Adipocyte (in vitro differentiated cells): Measurements from ENCODE around the gene PTRH1.
A peak's percentile ranks its signal among the peaks of the same experiment; 100 is the strongest.

Experiments
- DNase-seq: peaks from one replicate; pipeline ENCODE4 v3.0.0-alpha.2; 2015; ENCODE audit warnings: low read depth
- H3K27me3 ChIP-seq: replicated peaks from 2 replicates; pipeline ENCODE4 v1.7.0; 2013; ENCODE audit warnings: mild to moderate bottlenecking, low read length, moderate library complexity; ENCODE audit not compliant: control insufficient read depth, insufficient read depth
- H3K36me3 ChIP-seq: 2 replicates; pipeline ENCODE4 v1.7.0; 2013; ENCODE audit warnings: low read length, mild to moderate bottlenecking, moderate library complexity; ENCODE audit not compliant: control insufficient read depth, insufficient read depth, severe bottlenecking
- H3K4me1 ChIP-seq: 2 replicates; pipeline ENCODE4 v1.7.0; 2013; ENCODE audit warnings: mild to moderate bottlenecking, low read length, moderate library complexity; ENCODE audit not compliant: control insufficient read depth, insufficient read depth
- H3K4me3 ChIP-seq: 2 replicates; pipeline ENCODE4 v1.7.0; 2013; ENCODE audit warnings: mild to moderate bottlenecking, low read length, moderate library complexity
- H3K9ac ChIP-seq: 2 replicates; pipeline ENCODE4 v1.7.0; 2013; ENCODE audit warnings: mild to moderate bottlenecking, low read length, moderate library complexity
- H3K9me3 ChIP-seq: 2 replicates; pipeline ENCODE4 v1.7.0; 2013; ENCODE audit warnings: mild to moderate bottlenecking, low read length, moderate library complexity; ENCODE audit not compliant: control insufficient read depth

Gene PTRH1

GRCh38 chr9:127700594-127701255, 14.7 kb downstream of the PTRH1 start:
- H3K27me3 ChIP-seq = no peaks in the 10 kb centered on the region
- no peak for DNase-seq
- no peak overlapping the region for H3K4me3 ChIP-seq
- H3K36me3 ChIP-seq = no peaks in the 10 kb centered on the region
- H3K4me1 ChIP-seq = peaks cover 9% of the 10 kb centered on the region
- H3K9me3 ChIP-seq = no peaks in the 10 kb centered on the region
- no peak overlapping the region for H3K9ac ChIP-seq

DNA sequence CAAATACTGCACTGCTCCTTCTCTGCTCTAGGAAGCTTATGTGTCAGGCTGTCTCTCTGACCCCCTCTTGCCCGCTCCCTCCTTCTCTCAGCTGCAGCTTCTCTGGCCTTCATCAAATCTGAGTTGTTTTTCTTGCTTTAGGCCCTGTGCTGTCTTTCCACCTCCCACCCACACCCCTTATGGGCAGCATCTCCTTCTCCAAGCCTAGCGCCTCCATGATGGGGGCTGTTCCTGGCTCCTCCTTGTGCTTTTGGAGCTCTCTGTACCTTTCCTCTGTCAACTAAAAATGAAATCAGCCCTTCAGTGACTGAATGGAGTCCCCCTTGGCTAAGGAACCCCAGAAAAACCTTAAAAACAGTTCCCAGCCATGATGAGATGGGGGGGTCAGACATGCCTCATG, 15.3 kb downstream of the PTRH1 start:
- Histone ChIP-seq H3K9me3 (no peaks in the 10 kb centered on the region), H3K36me3 (no peaks in the 10 kb centered on the region), H3K9ac (no peak overlapping the region), H3K4me3 (no peak overlapping the region), H3K4me1 (peaks cover 15% of the 10 kb centered on the region), H3K27me3 (no peaks in the 10 kb centered on the region)
- DNase-seq = no peak

DNA sequence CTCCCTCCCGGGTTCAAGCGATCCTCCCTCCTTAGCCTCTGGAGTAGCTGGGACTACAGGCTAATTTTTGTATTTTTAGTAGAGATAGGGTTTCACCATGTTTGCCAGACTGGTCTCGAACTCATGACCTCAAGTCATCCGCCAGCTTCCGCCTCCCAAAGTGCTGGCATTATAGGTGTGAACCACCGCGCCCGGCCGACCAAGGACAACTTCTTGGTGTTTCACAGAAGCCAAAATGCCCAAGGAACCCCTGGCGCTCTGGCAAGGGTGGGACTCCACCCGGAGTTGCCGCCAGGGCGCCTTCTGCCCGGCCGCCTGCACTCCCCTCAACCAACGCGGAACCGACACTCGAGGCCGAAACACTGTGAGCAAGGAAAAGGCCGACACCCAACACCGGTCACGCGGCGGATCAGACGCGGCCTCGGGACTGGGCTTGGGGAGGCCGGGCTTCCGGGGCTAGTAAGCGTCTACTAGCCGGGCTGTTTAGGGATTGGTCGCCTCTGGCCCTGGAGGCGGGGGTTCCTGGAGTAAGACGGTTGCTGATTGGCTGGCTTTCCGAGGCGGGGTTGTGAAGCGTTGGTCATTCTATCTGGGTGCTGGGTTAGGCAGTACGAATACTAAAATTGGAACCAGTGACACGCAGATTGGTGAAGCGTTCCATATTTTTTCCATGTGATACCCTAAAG, 16.3 kb downstream of the PTRH1 start:
- Histone ChIP-seq H3K36me3 (no peaks in the 10 kb centered on the region), H3K4me3 (peak overlapping the region; percentile 74), H3K27me3 (no peaks in the 10 kb centered on the region), H3K9ac (peak overlapping the region; percentile 84), H3K9me3 (no peaks in the 10 kb centered on the region), H3K4me1 (peaks cover 18% of the 10 kb centered on the region)
- DNase-seq = peak; percentile 93

DNA sequence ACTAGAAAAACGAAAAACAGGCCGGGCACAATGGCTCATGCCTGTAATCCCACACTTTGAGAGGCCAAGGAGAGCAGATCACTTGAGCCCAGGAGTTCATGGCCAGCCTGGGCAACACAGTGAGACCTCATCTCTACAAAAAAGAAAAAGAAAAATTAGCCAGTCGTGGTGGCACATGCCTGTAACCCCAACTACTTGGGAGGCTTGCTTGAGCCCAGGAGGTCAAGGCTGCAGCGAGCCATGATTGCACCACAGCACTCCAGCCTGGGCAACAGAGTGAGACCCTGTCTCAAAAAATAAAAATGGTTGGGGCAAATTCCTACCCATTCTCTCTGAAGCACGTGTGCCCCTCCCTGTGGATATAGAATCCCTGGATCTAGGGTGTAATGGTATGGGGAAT, 17.1 kb downstream of the PTRH1 start:
- DNase-seq = no peak
- peaks cover 18% of the 10 kb centered on the region for H3K4me1 ChIP-seq
- no peak overlapping the region for H3K9ac ChIP-seq
- no peak overlapping the region for H3K4me3 ChIP-seq
- no peaks in the 10 kb centered on the region for H3K27me3 ChIP-seq
- no peaks in the 10 kb centered on the region for H3K9me3 ChIP-seq
- peaks cover under 1% of the 10 kb centered on the region for H3K36me3 ChIP-seq

DNA sequence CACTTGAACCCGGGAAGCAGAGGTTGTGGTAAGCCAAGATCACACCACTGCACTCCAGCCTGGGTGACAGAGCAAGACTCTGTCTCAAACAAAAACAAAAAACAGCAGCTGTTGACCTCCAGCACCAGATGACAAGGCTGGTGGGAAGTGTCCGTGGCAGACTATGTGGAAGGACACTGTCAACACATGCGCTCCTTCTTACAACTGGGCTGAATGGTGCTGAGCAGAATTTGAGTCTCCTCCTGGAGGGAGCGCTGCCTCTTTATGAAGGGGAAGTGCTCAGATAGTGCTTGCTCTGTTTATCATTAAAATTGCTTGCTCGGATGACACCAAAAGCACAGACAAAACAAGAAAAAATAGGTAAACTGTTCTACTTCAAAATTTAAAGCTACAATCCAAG, 17.9 kb downstream of the PTRH1 start:
- H3K27me3 ChIP-seq = no peaks in the 10 kb centered on the region

GRCh38 chr9:127694890-127695720, 20.4 kb downstream of the PTRH1 start:
- Histone ChIP-seq H3K36me3 (peaks cover 27% of the 10 kb centered on the region), H3K4me1 (peaks cover 18% of the 10 kb centered on the region), H3K4me3 (no peak overlapping the region), H3K27me3 (no peaks in the 10 kb centered on the region), H3K9me3 (no peaks in the 10 kb centered on the region), H3K9ac (no peak overlapping the region)
- DNase-seq = peak; percentile 69

More for the DNA sequence above, 17.9 kb downstream of the PTRH1 start:
- Histone ChIP-seq H3K9ac (no peak overlapping the region), H3K4me3 (no peak overlapping the region), H3K36me3 (peaks cover 5% of the 10 kb centered on the region), H3K9me3 (no peaks in the 10 kb centered on the region), H3K4me1 (peaks cover 18% of the 10 kb centered on the region)
- DNase-seq = no peak

DNA sequence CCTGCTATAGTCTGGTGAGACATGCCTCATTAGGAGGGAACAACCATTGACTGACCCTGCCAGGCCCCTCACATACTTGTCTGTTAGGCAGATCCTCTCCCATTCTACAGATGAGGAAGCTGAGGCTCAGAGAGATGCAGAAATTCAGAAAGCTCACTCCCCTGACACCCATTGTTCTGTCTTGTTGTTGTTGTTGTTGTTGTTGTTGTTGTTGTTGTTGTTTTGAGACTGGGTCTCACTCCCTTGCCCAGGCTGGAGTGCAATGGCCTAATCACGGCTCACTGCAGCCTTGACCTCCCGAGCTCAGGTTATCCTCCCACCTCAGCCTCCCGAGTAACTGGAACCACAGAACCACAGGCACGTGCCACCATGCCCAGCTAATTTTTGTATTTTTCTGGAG, 21.8 kb downstream of the PTRH1 start:
- Histone ChIP-seq H3K27me3 (no peaks in the 10 kb centered on the region), H3K4me1 (peaks cover 10% of the 10 kb centered on the region), H3K36me3 (peaks cover 40% of the 10 kb centered on the region), H3K9me3 (no peaks in the 10 kb centered on the region), H3K4me3 (no peak overlapping the region), H3K9ac (no peak overlapping the region)
- no peak for DNase-seq

GRCh38 chr9:127693143-127693542, 22.3 kb downstream of the PTRH1 start:
- DNase-seq = no peak

GRCh38 chr9:127692071-127692470, 23.4 kb downstream of the PTRH1 start:
- Histone ChIP-seq H3K36me3 (peaks cover 56% of the 10 kb centered on the region), H3K9me3 (no peaks in the 10 kb centered on the region), H3K9ac (no peak overlapping the region), H3K27me3 (no peaks in the 10 kb centered on the region), H3K4me1 (peaks cover 9% of the 10 kb centered on the region), H3K4me3 (no peak overlapping the region)
- no peak for DNase-seq

More at GRCh38 chr9:127693143-127693542, 22.3 kb downstream of the PTRH1 start:
- Histone ChIP-seq H3K36me3 (peaks cover 45% of the 10 kb centered on the region), H3K27me3 (no peaks in the 10 kb centered on the region), H3K9me3 (no peaks in the 10 kb centered on the region), H3K4me3 (no peak overlapping the region), H3K9ac (no peak overlapping the region), H3K4me1 (peaks cover 9% of the 10 kb centered on the region)

DNA sequence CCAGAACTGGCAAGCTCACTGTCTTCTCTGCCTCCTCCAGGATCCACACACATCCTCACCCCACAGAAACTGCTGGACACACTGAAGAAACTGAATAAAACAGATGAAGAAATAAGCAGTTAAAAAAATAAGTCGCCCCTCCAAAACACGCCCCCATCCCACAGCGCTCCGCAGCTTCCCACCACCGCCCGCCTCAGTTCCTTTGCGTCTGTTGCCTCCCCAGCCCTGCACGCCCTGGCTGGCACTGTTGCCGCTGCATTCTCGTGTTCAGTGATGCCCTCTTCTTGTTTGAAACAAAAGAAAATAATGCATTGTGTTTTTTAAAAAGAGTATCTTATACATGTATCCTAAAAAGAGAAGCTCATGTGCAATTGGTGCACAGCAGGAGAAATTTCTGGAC, 24.7 kb downstream of the PTRH1 start:
- no peak overlapping the region for H3K4me3 ChIP-seq
- H3K9me3 ChIP-seq = no peaks in the 10 kb centered on the region
- peaks cover 67% of the 10 kb centered on the region for H3K36me3 ChIP-seq
- no peak overlapping the region for H3K9ac ChIP-seq
- DNase-seq = no peak
- H3K4me1 ChIP-seq = peaks cover 9% of the 10 kb centered on the region
- H3K27me3 ChIP-seq = no peaks in the 10 kb centered on the region

DNA sequence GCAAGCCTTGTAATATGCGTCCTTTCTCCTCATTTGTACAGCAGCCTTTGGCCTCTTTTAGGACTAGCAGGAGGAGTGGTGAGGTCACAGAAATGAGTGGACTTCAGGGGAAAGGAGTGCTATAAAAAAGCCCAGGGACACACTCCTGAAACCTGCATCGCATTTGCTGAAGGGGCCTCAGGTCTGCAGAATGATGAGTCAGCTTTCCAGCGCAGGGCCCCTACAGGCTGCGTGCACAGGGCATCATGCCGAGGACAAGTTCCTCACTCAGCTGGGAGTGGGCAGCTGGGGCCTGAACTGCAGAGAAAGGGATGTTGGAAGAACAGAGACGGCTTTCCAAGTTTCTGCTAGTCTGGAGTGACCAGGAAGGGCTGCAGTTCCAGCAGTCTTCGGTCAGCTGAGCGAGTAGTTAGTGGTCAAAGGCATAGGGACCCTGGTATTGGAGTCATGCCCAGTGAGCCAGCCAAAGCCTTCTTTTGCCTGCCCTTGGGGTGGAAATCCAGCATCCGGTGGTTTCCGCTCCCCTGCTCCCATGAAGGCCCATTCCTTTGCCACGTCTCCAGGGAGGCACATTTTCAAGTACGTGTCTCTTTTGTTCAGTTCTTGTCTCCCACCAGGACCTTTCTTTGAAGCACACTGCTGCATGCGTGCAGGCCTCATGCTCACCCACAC, 26.0 kb downstream of the PTRH1 start:
- no peaks in the 10 kb centered on the region for H3K9me3 ChIP-seq
- no peaks in the 10 kb centered on the region for H3K27me3 ChIP-seq
- H3K4me1 ChIP-seq = no peaks in the 10 kb centered on the region
- no peak overlapping the region for H3K9ac ChIP-seq
- no peak overlapping the region for H3K4me3 ChIP-seq
- no peak for DNase-seq
- H3K36me3 ChIP-seq = peaks cover 67% of the 10 kb centered on the region
